EL (cell line): ENCODE data around the gene CUX1.

Experiments used
- DNase-seq: peaks from one replicate; pipeline ENCODE4 v3.0.0-alpha.2; 2016

CUX1 gene

DNA sequence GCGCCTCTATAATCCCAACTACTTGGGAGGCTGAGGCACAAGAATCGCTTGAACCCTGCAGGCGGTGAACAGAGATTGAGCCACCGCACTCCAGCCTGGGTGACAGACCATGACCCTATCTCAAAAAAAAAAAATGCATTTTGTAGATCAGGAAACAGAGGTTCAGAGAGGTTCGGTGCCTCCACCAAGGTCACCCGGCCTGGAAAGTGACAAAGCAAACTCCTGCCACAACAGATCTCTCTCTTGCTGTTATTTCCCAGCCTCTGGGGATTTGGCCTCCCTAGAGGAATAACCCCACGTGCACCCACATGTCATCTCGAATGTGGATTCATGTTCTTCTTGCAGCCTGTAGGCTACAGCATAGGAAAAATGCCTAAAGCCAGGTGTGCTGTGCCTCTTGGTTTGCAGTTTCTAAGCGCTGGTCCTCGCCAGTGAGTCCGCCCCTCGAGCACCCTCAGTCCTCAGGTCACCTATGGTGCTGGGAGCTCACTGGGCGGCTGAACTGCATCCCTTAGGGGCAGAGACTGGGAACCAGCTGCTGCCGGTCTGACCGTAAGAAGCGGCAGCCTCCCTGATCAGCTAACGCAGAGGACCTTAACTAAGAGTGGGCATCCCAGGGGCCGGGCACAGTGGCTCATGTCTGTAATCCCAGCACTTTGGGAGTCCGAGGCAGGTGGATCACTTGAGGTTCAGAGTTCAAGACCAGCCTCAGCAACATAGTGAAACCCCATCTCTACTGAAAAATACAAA lies 417.6 kb downstream of the CUX1 start:
- no peak for DNase-seq

DNA sequence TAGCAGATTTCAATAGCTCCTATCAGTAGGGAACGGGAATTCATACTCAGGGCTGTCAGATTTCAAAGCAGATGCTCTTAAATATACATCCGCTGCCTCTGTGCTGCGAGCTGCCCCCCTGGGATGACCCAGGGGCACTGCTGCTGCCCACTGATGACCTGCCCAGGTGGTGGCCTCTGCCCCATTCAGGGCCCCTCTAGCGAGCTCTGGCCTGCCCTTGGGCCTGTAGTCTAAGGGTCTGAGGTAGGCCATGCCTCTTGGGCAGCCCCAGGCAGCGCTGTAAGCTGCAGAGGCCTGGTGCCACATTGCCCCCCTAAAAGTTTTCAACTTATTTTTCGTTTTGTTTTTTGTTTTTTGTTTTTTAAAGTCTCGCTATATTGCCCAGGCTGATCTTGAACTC lies 418.7 kb downstream of the CUX1 start:
- DNase-seq = no peak

DNA sequence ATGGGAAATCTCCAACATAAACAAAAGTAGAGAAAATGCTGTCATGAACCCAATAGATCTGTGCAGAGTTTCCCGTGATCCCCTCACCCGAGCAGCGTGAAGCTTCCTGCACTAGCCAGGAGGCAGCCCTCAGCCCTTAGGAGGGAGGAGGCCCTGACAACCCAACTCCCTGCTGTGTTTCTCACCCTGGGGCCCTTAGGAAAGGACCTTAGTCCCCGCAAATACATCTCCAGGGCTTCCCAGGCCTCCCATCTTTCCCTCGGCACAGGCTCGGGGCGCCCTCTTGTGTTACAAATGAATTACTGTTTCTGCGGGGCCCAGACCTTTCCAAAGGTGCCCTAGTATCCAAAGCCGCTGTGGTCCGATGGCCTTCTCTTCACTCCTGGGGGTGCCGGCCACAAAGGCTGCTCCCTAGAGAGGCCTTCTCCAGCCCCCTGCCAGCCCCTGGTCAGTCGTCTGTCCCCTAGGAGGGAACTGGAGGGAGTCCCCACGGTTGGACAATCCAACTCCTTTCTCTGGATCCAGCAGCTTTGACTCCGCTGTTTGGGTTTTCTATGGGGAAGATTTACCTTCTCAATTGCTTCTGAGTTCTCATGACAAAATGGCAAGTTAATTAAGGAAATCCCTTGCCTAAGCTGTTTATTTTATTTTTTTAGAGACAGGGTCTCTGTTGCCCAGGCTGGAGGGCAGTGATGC lies 419.3 kb downstream of the CUX1 start:
- peak; percentile 66 for DNase-seq

DNA sequence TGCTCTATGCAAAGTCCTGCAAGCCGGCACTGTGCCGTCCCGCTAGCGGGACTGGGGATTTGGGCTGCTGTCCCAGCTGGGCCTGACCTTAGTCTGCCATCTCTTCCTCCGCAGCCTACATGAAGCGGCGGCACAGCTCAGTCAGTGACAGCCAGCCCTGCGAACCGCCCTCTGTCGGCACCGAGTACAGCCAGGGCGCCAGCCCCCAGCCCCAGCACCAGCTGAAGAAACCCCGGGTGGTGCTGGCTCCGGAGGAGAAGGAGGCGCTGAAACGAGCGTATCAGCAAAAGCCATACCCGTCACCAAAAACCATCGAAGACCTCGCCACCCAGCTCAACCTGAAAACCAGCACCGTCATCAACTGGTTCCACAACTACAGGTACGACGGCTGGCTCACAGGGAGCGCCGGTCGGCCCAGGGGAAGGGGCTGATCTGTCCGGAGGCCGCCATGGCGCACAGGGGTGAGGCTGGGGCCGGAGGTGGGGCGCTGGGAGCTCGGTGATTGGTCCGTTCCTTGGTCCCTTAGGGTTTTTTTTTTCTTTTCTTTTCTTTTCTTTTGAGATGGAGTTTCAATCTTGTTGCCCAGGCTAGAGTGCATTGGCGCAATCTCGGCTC lies 421.9 kb downstream of the CUX1 start:
- no peak for DNase-seq

DNA sequence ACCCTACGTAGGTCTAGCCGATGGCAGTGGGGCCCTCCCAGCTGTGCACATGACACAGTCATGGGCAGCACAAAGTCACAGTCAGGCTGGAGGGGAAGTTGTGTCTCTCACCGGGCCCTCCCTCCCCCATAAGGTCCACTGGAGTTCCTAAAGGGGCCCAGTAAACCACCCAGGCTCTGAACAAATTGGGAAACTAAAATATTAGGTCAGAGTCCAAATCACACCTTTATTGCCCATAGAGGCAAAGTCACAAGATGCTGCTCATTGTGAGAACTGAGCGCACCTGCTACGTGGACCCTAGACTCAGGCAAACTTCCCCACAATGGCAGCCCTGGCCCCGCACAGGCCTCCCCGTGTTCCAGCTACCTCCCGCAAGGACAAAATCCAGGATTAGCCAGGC lies 424.0 kb downstream of the CUX1 start:
- no peak for DNase-seq

DNA sequence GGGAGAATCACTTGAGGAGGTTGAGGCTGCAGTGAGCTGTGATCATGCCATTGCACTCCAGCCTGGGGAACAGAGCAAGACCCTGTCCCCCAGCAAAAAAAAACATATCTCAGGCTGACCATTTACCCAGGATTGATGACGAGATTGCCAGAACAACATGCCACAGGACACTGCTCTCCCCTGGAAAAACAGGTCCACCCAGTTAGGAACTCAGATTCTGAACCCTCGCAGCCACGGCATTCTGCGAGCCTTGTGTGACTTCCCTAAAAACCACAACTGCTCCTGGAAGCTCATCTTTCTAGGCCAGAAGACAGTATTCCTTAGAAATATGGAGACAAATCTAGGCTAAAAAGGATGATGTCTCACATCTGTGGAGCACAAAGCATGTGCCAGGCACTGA lies 427.2 kb downstream of the CUX1 start:
- no peak for DNase-seq

DNA sequence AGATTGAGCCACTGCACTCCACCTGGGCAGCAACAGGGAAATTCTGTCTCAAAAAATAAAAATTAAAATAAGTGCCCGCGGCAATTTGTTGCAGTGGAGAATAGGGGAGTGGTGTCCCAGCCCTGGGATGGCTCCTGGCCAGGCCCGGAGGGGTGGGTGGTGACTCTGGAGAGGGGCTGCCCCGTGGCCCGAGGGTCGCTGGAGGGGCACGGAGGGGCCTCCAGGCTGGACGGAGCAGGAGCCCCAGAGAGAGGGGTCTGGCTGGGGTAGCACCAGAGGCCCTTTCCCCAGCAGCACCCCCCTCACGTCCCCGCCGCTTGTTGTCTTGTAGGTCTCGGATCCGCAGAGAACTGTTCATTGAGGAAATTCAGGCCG lies 430.6 kb downstream of the CUX1 start:
- DNase-seq = no peak

DNA sequence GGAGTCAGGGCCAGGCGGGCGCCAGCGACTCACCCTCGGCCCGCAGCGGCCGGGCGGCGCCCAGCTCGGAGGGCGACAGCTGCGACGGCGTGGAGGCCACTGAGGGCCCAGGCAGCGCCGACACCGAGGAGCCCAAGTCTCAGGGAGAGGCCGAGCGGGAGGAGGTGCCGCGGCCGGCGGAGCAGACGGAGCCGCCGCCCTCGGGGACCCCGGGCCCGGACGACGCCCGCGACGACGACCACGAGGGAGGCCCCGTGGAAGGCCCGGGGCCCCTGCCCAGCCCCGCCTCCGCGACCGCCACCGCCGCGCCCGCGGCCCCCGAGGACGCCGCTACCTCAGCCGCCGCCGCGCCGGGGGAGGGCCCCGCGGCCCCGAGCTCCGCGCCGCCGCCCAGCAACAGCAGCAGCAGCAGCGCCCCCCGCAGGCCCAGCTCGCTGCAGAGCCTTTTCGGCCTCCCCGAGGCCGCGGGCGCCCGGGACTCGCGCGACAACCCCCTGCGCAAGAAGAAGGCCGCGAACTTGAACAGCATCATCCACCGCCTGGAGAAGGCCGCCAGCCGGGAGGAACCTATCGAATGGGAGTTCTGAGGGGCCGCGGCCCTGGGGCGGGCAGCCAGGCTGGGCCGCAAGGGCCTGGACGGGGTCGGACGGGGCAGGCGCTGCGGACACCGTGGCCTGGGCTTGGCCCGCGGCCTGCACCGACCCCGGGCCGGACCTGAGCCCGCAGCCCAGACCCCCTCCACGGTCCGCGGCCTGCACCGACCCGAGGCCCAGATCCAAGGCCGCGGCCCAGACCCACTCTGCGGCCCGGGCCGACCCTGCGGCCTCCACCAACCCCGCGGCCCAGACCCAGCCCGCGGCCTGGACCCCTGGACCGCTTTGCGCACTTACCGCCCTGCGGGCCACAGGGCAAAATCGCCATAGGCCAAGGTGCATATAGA lies 431.3 kb downstream of the CUX1 start:
- no peak for DNase-seq

DNA sequence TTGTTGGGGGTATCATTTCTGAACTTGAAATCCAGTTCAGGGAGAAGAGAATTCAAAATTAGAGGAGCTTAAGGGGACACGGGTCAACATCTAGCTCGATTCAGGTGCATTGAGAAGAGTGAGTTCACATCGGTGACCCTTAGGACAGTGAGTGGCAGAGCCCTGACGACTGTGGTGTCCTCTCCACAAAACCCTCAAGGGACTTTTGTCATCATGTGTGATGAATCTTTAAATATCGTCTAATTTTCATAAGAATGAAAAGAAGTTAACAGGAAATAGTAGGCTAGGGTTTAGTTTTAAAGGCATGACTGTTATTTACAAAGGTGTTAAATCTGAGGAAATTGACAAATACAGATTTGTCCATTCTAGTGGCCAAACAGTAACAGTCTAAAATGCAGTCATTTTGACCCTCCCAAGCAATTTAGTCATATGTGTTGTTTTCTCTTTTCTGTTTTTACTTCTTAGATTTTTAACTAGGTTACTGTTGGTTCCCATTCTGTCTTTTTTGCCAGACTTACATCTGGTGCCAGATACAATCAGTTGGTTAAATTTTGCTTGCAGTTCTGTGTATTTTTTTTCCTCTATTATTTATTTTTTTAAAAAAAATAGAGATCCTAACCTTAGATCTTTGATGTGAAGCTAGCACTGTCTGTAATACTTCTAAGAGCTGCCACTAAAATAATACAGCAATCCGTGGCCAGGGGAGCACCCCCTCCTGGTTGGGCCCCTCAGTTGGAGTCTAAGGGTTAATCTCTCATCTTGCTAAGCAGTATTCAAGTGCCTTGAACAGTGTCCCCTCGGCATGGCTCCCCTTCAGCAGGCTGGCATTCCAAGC lies 434.3 kb downstream of the CUX1 start:
- DNase-seq = no peak

DNA sequence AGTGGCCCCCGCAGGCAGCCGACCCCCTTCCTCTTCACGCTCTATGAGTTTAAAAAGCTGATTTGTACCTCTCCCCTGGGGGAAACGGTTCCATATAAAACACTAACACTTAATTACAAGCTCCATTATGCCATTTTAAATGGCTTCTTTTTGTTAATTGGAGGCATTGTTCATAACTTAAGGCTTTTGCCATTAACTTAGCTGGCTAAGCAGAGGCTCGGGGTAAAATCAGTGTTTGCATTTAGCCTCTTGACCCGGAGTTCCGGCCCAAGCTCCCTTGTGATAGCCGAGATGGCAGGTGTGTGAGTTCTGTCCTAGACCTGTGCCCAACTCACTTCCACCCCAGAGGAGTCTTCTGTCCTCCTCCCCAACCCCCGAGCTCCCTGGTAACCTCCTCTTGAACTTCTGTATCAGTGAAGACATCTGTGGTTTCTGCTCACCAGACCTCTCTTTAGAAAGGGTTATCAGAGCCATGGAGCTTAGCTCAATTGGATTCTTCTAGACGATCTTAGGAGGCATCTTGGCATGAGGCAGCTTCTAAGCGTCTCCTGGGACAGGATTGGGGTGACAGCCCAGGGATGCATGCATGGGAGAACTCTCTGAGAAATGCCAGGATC lies 435.0 kb downstream of the CUX1 start:
- DNase-seq = no peak

DNA sequence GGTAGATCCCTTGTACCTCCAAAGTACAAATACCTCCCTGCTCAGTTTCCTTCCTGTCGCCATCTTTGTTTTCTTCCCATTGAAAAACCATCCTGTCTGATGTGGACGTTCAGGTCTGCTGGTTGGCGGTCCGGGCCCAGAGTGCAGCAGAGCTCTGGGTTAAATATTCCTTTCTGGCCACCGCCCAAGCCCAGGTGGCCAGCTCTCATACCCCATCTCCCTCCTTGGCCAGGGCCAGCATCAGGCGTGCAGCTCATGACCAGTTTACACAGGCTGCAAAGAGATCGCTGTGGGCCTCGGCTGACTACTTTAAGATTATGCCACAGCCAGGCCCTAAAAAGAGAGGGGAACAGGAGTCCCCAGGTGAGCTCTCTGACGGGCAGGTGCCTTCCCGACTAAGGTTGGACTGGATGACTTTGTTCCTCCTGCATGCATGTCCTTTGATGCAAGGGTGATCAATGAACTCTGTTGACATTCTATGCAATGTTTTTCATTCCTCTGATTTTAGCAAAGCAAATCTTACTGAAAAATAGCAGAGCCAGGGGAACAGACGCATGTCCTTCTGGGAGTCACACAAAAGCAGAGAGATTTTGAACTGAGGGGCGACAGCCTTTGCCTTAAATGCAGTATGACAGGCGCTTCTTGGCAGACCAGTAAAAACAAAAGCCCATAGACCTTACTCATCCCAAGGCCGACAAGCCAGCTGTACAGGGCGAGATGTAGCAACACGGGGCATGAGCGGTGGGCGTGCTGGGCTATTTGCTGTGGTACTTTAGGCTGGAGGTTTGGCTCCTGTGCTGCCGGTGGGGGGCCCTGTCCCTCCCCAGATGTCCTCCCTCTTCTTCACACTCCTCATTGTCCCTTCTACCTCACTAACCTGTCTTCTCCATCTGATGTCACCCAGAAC lies 435.9 kb downstream of the CUX1 start:
- no peak for DNase-seq

DNA sequence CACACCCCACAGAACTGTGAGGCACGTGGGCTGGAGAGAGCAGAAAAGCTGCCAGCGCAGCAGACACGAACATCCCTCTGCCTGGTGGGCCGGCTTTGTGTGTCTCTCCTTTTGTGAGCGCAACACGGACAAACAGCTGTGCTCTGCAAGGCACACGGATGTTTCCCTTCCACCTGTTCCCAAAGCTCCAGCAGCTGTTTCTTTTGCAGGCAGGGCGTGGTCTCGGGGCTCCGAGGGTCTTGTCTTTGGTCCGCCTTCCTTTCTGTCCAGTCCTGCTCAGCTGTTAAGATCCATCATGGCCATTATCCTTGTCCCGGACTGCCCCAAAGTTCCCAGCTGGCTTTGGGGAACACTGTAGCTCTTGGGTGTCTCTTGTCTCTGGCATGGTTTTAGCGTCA lies 436.5 kb downstream of the CUX1 start:
- DNase-seq = no peak

DNA sequence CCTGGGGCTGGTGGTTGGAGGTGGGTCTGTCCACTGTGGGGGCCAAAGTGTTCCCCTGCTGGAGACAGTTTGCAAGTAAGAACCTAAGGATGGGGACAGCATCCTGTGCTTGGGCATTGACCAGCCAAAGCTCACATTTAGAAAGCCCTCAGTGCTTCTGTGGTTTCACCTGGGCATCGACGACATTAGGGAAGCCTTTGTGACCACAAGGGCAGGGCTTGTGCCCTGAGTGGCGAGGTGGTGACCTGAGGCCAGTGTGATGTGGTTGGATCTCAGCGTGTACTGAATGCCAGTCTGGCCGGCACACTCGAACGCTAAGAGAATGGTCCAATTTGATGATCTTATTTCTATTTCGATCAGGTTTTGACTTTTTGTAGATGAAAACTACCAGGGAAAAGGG lies 437.1 kb downstream of the CUX1 start:
- DNase-seq = no peak

DNA sequence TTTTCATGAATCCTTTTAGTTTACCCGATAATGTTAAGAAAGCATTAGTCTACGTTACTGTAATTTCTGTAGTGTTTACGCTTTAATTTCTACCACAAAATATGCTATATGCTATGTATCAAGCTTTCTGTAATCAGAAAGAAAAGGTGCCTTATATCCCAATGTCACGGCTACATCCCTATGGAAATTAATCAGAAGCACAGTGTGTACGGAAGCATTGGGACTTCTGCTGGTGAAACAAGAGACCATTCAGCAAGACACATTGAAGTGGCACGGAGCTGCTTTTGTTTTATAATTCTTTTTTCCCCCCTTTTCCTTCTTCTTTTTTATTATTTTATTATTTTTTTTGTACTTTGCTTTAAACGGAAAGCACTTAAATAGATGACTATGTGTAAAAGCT lies 438.1 kb downstream of the CUX1 start:
- DNase-seq = no peak

DNA sequence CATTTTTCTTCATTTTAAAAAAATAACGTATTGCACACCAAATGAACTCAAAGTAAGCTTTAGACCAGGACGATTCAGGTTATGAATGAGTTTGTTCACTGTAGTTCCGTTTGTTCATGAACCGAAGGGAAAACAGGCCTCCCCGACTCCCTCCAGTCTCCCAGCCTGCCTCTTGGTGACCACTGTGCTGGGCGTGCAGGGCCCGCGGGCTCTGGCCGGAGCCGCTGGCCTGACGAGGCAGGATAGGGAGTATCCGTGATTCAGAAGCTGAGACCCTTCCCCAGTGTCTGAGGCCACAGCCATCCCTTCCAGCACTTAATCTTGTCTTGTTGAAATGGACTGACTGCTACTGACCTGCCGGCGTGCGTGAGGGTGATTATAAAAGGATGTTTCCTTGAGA lies 438.5 kb downstream of the CUX1 start:
- DNase-seq = no peak

DNA sequence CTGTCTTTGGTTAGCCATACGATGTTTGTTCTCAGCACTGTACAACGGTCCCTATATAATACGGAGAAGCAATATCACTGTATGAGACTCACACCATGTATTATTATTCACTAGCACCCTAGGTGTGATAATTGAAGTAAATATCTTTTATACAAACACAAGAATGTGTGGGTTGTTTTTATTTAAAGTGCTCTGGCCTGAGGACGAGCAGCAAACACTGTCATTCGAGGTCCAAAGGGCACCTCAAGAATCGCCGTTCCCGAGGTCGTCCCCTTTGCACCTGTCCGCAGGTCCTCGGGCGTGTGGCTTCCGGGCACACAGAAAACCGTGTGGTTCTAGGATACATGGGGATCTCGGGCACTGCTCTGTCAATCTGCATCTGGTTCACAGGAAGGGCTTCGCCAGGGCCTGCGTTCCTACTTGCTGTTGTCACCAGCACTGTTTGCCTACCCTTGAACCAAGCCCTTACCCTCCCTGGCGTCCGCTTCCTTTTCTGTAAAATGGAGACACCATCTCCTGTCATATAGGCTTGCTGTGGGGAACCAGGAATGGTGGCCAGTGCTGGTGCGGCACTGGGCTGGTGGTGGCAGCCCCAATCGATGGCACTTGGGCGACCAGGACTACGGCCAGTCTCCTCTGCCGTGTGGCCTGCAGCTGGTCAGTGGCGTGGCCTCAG lies 440.8 kb downstream of the CUX1 start:
- no peak for DNase-seq

DNA sequence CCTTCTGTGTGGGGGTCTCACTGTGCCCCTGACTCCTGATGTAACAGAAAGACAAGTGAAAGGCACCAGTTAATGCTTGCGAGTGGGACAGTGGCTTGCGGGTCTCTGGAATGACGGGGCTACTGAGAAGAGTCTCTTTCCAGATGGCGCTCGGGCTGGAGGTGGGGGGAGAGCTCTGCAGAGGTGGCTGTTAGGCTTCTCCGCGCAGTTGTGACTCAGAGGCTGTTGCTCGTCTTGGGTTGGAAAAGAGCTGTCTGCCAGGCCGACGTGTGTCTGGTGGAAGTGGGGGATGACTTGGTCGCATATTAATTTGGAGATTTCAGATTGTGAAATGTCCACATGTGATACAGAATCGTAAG lies 441.3 kb downstream of the CUX1 start:
- DNase-seq = peak; percentile 23

DNA sequence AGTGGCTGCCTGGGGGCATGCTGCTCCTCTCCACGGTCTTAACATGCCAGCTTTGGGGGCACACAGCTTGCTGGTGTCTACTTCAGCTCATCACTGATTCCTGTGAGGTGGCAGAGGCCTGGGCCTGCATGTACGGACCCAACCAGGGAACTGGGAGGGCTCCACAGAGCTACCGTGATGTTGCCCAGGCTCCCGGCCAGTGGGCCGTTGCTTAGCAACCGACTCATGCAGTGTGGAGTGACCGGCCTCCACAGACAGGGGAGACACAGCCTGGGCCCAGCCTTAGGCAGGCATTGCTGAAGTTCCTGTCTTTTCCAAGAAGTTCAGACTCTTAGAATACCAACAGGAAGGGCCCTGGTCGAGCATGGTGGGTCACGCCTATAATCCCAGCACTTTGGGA lies 443.4 kb downstream of the CUX1 start:
- DNase-seq = no peak

DNA sequence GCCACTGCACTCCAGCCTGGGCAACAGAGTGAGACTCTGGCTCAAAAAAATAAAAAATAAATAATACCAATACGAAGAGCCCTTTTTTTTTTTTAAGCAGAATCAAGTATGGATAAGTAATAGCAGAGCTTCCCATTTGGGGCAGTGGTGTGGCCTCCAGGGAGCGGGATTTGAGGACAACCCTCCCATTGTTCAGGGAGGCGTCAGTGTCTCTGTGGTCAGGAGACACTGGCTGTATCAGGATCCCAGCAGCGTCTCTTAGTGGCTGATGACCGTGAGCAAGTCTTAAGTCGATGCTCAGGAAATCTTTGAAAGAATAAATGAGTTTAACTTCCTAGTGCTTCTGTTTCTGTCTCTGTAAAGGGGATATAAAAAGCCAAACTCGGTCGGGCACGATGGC lies 444.0 kb downstream of the CUX1 start:
- DNase-seq = no peak

DNA sequence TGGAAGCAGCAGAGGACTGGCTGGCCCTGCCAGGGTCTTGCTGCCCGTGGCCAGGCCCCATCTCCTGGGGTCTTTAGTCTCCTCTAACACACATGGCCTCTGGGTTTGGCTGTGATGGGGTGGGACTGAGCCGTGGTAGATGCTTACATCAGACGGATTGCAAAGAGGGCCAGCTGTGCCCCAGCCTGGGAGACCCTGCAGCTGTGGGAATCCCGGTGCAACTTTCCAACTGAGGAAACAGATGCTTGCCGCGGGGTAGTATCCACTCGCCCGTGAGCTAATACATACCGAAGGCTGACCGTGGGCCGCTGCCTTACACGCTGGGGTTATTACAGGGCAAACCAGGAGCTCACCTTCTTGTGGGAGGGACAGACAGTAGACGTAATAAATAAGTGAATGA lies 445.1 kb downstream of the CUX1 start:
- no peak for DNase-seq
